ENCODE measurements around the gene TMUB1.

GRCh38 chr7:151039850-151040548 lies 43.3 kb downstream of the TMUB1 start:
- TF ChIP-seq CTCF (IDR thresholded peaks at IDR 0.05; ENCODE audit: extremely low read depth in 1 of 2, insufficient read depth in 1 of 2, low read depth in 1 of 2, low read length in 2 of 2) (no peak), POLR2A (IDR thresholded peaks at IDR 0.05; ENCODE audit: low read depth, low read length) (no peak), EZH2 (IDR thresholded peaks at IDR 0.05; ENCODE audit: borderline replicate concordance, low read depth, low read length, severe bottlenecking) (no peak), POLR2AphosphoS5 (IDR thresholded peaks at IDR 0.05; ENCODE audit: insufficient read depth, low read depth, low read length) (no peak), MYC (IDR thresholded peaks at IDR 0.05; ENCODE audit: low read depth, low read length) (no peak), FOS (IDR thresholded peaks at IDR 0.05; ENCODE audit: borderline replicate concordance, insufficient read depth, low read length) (no peak), JUN (IDR thresholded peaks at IDR 0.05; ENCODE audit: borderline replicate concordance, insufficient read depth, insufficient read length, low read depth) (no peak), MAX (IDR thresholded peaks at IDR 0.05; ENCODE audit: insufficient read depth, insufficient read length) (no peak)

Data from endothelial cell of umbilical vein (primary cell).